Measurements from ENCODE around the gene OSBP2. TPM values are rescaled to one million over a fixed set of nuclear protein-coding genes. Genes with fewer than 3 reads are reported as not detected.

Gene OSBP2
- polyA plus RNA-seq, 2 of the 4 experiments (the other 2 are of a cell fraction): 2.7 to 6.0 TPM

GRCh38 chr22:30866811-30867271 is 172.2 kb downstream of the OSBP2 start (continued):
- no peak for TF ChIP-seq ELK1 (IDR thresholded peaks at IDR 0.05; ENCODE audit: low read depth, low read length)

DNA sequence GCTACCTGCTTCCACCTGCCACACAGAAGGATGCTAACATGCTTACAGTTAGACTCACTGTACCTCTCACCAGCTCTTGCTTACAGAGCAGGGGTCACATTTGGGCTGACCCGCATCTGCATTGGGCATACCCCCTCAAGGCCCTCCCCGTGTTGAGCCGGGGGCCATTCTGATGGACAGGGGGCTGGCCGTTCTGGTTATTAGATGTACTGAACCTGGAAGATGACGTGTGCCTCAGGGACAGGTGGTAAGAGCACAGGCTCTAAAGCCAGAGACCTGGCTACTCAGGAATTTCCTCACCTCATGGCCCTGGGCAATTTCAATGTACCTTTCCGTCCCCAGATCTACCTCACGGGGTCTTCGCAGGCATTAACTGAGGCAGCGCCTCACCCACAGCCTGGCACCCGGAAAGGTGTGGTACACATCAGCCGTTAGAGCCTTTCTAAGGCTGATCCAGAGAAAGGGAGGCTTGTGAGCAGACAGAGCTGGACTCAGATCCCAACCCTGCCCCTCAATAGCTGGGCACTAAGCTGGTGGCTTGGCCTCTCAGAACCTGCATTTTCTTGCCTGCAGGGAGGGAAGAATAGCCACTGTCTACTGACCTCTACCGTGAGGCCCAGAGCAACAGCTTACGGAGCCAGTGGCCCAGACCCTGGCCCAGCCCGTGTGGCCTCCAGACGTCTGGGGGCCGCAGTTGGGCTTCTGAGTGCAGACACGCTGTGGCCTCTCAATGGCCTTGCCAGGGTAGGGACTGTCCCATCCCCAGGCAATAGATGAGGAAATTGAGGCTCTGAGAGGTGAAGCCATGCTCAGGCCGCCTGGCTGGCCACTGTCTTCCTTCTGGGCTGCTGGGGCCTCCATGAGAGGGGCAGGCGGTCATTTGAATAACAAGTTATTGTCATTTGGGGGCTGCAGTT is 173.3 kb downstream of the OSBP2 start:
- Histone ChIP-seq H3K4me1 (no peaks in the 10 kb centered on the region), H3K4me2 (no peak overlapping the region), H3K4me3 (no peak overlapping the region), H3K27ac (peak overlapping the region in 1 of 2 experiments; percentile 14; a peak in 2 of 6 replicates), H3K9me3 (no peaks in the 10 kb centered on the region)
- TF ChIP-seq RNF2 (IDR thresholded peaks at IDR 0.05; ENCODE audit: borderline replicate concordance, low read depth) (no peak), NPAS2 (CRISPR knock-in tag; IDR thresholded peaks at IDR 0.05; ENCODE audit: borderline replicate concordance) (no peak), JUNB (IDR thresholded peaks at IDR 0.05) (no peak)
- TF ChIP-seq, protein P1, sequence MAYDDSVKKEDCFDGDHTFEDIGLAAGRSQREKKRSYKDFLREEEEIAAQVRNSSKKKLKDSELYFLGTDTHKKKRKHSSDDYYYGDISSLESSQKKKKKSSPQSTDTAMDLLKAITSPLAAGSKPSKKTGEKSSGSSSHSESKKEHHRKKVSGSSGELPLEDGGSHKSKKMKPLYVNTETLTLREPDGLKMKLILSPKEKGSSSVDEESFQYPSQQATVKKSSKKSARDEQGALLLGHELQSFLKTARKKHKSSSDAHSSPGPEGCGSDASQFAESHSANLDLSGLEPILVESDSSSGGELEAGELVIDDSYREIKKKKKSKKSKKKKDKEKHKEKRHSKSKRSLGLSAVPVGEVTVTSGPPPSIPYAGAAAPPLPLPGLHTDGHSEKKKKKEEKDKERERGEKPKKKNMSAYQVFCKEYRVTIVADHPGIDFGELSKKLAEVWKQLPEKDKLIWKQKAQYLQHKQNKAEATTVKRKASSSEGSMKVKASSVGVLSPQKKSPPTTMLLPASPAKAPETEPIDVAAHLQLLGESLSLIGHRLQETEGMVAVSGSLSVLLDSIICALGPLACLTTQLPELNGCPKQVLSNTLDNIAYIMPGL (CRISPR knock-in tag; IDR thresholded peaks at IDR 0.05; ENCODE audit: borderline replicate concordance): no peak
- ChIA-PET CTCF (no interaction called here), POLR2A (no interaction called here)
- FAIRE-seq: no peak
- 91% methylated on average over 18 of the region's 19 CpGs for WGBS (ENCODE audit: missing lambda C conversion rate)
- ATAC-seq: no peak
- no peak for DNase-seq (ENCODE audit: low read depth in 1 of 2, low spot score in 1 of 2)

- Histone ChIP-seq H3K27ac (no peak overlapping the region; a peak in 1 of 6 replicates), H3K4me2 (no peak overlapping the region), H3K9me3 (no peaks in the 10 kb centered on the region), H3K4me1 (no peaks in the 10 kb centered on the region), H3K4me3 (no peak overlapping the region)
- ChIA-PET CTCF (no interaction called here), POLR2A (no interaction called here)
- ATAC-seq (no peak), FAIRE-seq (no peak), DNase-seq (ENCODE audit: low read depth in 1 of 2, low spot score in 1 of 2) (no peak)
- TF ChIP-seq, protein P2, sequence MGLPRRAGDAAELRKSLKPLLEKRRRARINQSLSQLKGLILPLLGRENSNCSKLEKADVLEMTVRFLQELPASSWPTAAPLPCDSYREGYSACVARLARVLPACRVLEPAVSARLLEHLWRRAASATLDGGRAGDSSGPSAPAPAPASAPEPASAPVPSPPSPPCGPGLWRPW (IDR thresholded peaks at IDR 0.05): no peak
- no peak for TF ChIP-seq BCL3 (IDR thresholded peaks at IDR 0.05)
- 81% methylated on average over 11 of the region's 12 CpGs for WGBS (ENCODE audit: missing lambda C conversion rate)
These were observed 174.2 kb downstream of the OSBP2 start for GRCh38 chr22:30868663-30869385.

DNA sequence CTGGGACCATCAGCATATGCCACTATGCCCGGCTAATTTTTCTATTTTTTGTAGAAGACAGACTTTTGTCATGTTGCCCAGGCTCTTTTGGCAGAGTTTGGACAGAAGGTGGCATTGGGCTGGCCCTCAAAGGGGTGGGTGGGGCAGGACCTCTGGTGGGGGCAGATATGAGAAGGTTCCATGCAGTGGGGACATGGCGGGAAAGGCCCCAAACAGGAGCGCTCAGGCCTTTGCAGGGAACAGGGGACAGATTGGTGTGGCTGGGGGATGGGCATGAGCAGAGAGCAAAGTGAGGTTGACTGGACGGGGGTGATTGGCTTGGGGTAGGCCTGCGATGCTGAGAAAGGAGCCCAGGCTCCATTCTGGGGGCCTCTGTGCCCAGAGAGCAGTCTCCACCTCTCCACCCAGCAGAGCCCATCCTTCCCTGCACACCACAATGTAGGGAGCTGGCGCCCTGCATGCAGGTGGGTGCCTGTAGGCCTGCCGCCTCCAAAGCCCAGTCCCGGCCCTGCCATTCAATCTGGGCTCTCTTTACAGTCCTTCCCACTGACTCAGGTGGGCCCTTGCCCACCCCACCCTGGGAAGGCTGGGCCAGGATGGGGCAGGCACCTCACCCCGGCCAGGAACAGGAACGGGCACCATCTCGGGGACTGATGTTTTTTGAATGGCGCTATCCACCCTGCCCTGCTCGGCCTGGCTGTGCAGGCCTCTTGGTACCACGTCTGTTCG is 175.2 kb downstream of the OSBP2 start:
- no peak overlapping the region for H3K4me2 ChIP-seq
- H3K4me1 ChIP-seq: no peaks in the 10 kb centered on the region
- ATAC-seq (no peak), FAIRE-seq (no peak), DNase-seq (ENCODE audit: low read depth in 1 of 2, low spot score in 1 of 2) (no peak)
- H3K4me3 ChIP-seq: no peak overlapping the region
- 92% methylated on average over 13 of the region's 15 CpGs for WGBS (ENCODE audit: missing lambda C conversion rate)
- H3K27ac ChIP-seq: no peak overlapping the region
- H3K9me3 ChIP-seq: no peaks in the 10 kb centered on the region
- CTCF ChIA-PET: interaction anchor here (1.0 kb wide), 1 partner anchor 49 kb away, joined by 3 read pairs; no protein-coding TSS in a partner anchor
- POLR2A ChIA-PET: no interaction called here
- TF ChIP-seq, protein P1 (CRISPR knock-in tag; IDR thresholded peaks at IDR 0.05; ENCODE audit: borderline replicate concordance): no peak
- TF ChIP-seq RAD21 (conservative IDR thresholded peaks at IDR 0.05 in 1 of 2, IDR thresholded peaks at IDR 0.05 in 1 of 2) (no peak), KDM5A (IDR thresholded peaks at IDR 0.05) (no peak), PHF8 (IDR thresholded peaks at IDR 0.05; ENCODE audit: borderline replicate concordance, low read depth) (no peak), MYC (IDR thresholded peaks at IDR 0.05; ENCODE audit: borderline replicate concordance, low read length) (no peak), ELK1 (IDR thresholded peaks at IDR 0.05; ENCODE audit: low read depth, low read length) (no peak), GATA3 (IDR thresholded peaks at IDR 0.05; ENCODE audit: borderline replicate concordance) (no peak), HOXB13 (CRISPR knock-in tag; IDR thresholded peaks at IDR 0.05; ENCODE audit: low read depth) (no peak), CHD2 (IDR thresholded peaks at IDR 0.05; ENCODE audit: low read length, partially characterized antibody) (no peak), NR3C1 (IDR thresholded peaks at IDR 0.05) (no peak), MAFK (IDR thresholded peaks at IDR 0.05; ENCODE audit: partially characterized antibody) (no peak), NPAS2 (CRISPR knock-in tag; IDR thresholded peaks at IDR 0.05; ENCODE audit: borderline replicate concordance) (no peak), JUNB (IDR thresholded peaks at IDR 0.05) (no peak), TFCP2L1 (CRISPR knock-in tag; IDR thresholded peaks at IDR 0.05) (no peak)

Measured in A549 (cell line).